Measurements from ENCODE around the gene SLC9A9.

SLC9A9 gene

DNA sequence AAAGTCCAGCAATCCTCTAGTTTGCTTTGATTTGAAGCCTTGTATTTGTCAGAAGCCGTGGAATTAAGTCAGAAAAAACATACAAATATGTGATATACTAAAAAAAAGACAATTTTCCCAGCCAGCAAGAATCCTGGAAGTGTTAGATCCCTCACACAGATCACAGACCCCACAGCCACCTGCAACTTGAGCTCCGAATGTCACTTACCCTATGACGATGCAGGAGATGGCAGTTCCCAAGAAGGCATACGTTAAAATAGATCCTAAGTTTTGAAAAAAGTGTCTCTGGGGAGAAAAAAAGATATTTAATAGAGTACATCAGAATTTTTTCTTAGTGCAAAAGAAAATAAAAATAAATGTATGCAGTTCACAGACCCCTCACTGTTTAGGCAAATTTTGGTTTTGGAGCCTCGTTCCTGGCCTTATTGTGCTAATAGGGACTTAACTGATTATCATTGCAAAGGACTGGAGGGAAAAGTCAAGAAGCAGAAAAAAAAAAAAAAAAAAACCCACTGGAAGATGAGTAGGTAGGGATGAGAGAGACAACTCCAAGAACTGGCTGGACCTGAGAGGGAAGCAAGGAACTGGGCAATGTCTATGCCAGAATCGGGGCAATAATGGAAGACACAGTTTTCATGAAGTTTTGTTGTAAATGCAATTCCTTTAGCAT, 53.3 kb downstream of the SLC9A9 start:
- TF ChIP-seq, protein P1, sequence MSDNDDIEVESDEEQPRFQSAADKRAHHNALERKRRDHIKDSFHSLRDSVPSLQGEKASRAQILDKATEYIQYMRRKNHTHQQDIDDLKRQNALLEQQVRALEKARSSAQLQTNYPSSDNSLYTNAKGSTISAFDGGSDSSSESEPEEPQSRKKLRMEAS (IDR thresholded peaks at IDR 0.05; ENCODE audit: low read depth, low read length) = no peak
- no peak for TF ChIP-seq MYC (IDR thresholded peaks at IDR 0.05; ENCODE audit: low read depth, low read length)
- TF ChIP-seq, protein P2, sequence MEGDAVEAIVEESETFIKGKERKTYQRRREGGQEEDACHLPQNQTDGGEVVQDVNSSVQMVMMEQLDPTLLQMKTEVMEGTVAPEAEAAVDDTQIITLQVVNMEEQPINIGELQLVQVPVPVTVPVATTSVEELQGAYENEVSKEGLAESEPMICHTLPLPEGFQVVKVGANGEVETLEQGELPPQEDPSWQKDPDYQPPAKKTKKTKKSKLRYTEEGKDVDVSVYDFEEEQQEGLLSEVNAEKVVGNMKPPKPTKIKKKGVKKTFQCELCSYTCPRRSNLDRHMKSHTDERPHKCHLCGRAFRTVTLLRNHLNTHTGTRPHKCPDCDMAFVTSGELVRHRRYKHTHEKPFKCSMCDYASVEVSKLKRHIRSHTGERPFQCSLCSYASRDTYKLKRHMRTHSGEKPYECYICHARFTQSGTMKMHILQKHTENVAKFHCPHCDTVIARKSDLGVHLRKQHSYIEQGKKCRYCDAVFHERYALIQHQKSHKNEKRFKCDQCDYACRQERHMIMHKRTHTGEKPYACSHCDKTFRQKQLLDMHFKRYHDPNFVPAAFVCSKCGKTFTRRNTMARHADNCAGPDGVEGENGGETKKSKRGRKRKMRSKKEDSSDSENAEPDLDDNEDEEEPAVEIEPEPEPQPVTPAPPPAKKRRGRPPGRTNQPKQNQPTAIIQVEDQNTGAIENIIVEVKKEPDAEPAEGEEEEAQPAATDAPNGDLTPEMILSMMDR (IDR thresholded peaks at IDR 0.05; ENCODE audit: low read depth, low read length) = no peak
- TF ChIP-seq POLR2A (IDR thresholded peaks at IDR 0.05; ENCODE audit: extremely low read depth, insufficient read length) = no peak
- DNase-seq (ENCODE audit: low read depth) = no peak
- no peak overlapping the region for H3K4me3 ChIP-seq (ENCODE audit: low read depth, low read length)

DNA sequence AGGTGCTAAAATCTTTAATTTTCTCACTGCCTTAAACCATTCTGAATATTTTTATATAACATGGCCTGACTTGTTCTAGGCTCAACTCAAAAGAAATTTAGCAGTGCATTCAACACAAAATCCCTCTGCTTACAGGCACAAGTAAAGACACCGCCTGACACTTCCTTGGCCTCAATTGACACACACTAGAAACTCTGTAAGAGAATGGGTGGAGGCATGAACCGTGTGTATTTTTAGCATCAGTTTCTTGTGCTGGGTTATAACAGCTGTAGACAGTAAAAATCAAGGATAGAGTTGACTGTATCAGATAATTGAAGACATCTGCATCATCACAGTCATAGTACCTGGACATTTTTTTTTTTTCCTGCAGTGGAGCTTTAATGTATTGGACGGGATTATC, 54.3 kb downstream of the SLC9A9 start:
- TF ChIP-seq MYC (IDR thresholded peaks at IDR 0.05; ENCODE audit: low read depth, low read length) (no peak), POLR2A (IDR thresholded peaks at IDR 0.05; ENCODE audit: extremely low read depth, insufficient read length) (no peak)
- TF ChIP-seq, protein P2 (IDR thresholded peaks at IDR 0.05; ENCODE audit: low read depth, low read length) = no peak
- TF ChIP-seq, protein P1 (IDR thresholded peaks at IDR 0.05; ENCODE audit: low read depth, low read length) = no peak
- DNase-seq (ENCODE audit: low read depth) = no peak

DNA sequence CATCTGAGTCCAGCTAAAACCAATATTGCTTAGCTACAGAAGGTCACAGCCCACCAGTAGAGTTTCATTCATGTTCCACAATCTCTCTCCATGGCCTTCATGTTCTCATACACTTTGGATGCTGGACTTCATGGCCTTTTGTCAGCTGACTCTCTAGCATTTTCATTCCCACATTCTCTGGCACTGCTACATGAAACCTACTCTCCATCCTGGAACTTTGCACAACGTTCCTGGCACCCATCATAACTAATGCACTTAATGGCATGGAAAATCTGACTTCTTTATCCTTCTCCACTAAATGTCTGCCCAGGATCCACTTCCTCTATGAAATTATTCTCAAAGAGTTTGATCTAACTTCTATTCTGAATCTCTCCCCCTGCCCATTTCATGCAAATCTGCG, 56.9 kb downstream of the SLC9A9 start:
- H3K4me3 ChIP-seq (ENCODE audit: low read depth, low read length) = no peak overlapping the region
- no peak for DNase-seq (ENCODE audit: low read depth)
- TF ChIP-seq POLR2A (IDR thresholded peaks at IDR 0.05; ENCODE audit: extremely low read depth, insufficient read length) (no peak), MYC (IDR thresholded peaks at IDR 0.05; ENCODE audit: low read depth, low read length) (no peak)
- TF ChIP-seq, protein P1 (IDR thresholded peaks at IDR 0.05; ENCODE audit: low read depth, low read length) = no peak
- TF ChIP-seq, protein P2 (IDR thresholded peaks at IDR 0.05; ENCODE audit: low read depth, low read length) = no peak

More for the DNA sequence above, 54.3 kb downstream of the SLC9A9 start:
- H3K4me3 ChIP-seq (ENCODE audit: low read depth, low read length) = no peak overlapping the region

DNA sequence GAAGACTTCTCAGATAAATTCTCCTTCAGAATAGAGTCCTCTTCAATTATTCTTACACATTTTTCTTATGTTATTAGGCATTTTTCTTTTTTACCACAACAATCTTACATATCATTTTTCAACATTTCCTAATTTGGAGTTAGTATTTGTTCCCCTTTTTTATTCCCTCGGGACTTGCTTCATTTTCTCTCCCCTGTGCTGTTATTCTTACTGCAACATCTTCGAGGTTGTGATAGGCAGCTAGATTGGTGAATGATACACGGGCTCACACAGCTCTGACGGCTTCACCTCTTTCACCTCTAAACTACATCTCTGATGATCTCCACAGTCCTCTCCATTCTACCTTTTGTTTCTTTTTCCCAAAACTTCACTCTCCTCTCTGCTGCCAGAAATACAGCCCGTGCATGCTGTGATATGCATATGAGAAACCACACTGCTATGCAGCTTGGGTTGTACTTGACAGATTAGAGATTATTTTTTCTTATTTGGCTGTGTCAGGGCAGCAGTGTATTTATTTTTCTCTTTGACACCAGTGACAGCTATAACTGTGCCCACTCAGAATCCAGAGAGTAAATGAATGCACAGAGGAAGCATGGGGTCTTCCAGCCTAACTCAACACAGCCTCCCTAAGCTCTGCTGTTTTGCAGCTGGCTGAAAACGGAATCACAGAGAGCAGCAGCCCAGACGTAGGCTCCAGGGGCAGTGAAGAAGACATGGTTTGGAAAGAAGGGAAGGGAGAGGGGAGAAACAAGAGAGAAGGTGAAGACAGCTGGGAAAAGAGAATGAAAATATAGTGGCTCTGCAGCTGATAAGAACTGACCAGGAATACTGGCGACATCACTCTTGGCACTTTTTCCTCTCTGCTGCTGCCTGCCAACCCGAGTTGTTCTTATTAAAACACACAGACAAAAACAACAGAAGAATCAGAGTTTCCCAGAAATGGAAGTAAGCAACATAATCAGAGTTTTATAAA, 61.8 kb downstream of the SLC9A9 start:
- no peak overlapping the region for H3K4me3 ChIP-seq (ENCODE audit: low read depth, low read length)
- DNase-seq (ENCODE audit: low read depth) = peak; percentile 63
- TF ChIP-seq POLR2A (IDR thresholded peaks at IDR 0.05; ENCODE audit: extremely low read depth, insufficient read length) (no peak), MYC (IDR thresholded peaks at IDR 0.05; ENCODE audit: low read depth, low read length) (no peak)
- TF ChIP-seq, protein P2 (IDR thresholded peaks at IDR 0.05; ENCODE audit: low read depth, low read length) = no peak
- TF ChIP-seq, protein P1 (IDR thresholded peaks at IDR 0.05; ENCODE audit: low read depth, low read length) = no peak

DNA sequence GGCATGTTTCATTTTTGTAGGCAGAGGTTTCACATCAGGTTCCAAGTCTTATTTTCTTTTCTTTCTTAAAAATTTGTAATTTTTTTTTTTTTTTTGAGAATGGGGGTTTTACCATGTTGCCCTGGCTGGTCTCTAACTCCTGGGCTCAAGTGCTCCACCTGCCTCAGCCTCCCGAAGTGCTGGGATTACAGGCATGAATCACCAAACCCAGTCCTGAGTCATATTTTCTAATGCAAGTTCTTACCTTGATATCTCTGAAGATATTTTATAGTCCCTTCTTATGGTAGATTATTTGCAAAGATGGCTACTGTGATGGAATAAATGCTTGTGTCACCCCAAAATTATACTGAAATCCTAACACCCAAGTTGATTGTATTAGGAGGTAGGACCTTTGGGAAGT, 63.8 kb downstream of the SLC9A9 start:
- TF ChIP-seq MYC (IDR thresholded peaks at IDR 0.05; ENCODE audit: low read depth, low read length) (no peak), POLR2A (IDR thresholded peaks at IDR 0.05; ENCODE audit: extremely low read depth, insufficient read length) (no peak)
- TF ChIP-seq, protein P1 (IDR thresholded peaks at IDR 0.05; ENCODE audit: low read depth, low read length) = no peak
- TF ChIP-seq, protein P2 (IDR thresholded peaks at IDR 0.05; ENCODE audit: low read depth, low read length) = no peak
- DNase-seq (ENCODE audit: low read depth) = no peak

More for the DNA sequence above, 63.8 kb downstream of the SLC9A9 start:
- no peak overlapping the region for H3K4me3 ChIP-seq (ENCODE audit: low read depth, low read length)

Data from NB4 (cell line).